ENCODE results near the gene CTDSPL.

Gene CTDSPL

DNA sequence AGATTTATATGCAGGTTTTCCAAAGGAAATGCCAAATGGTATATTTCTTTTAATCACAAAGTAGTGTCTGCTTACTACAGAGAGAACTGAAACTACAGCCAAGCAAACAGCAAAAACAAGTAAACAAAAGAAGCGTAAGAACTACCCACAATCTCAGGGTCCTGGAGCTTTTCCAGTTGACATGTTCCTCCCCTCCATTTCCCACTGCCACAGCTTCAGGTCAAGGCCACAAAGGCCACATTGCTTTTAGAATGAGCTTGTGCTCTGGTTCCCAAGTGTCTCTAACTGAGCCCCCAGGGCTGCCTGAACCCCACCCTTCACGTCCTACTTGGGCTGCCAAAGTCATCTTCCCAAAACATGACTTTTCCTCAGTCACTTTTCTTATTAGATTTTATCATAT lies 24.1 kb downstream of the CTDSPL start:
- WGBS, 2 donors (ENCODE audit: extremely low coverage in 2 of 2, insufficient read length in 2 of 2, insufficient replicate concordance in 1 of 2): no CpG with 5 or more reads among the region's 2 CpGs
- Histone ChIP-seq H2AK5ac (ENCODE audit: low read depth, low read length) (no peak overlapping the region), H2AFZ (ENCODE audit: low read length) (no peak overlapping the region), H3K27ac (replicated peaks; ENCODE audit: low read length) (no peak overlapping the region), H3K79me1 (ENCODE audit: low read depth, low read length) (peaks cover 2% of the 10 kb centered on the region), H3K14ac (ENCODE audit: low read length) (no peak overlapping the region), H3K36me3 (replicated peaks in 1 of 2; ENCODE audit: control insufficient read depth in 2 of 2, insufficient read depth in 2 of 2, low read length in 2 of 2) (no peaks in the 10 kb centered on the region), H3K4me3 (ENCODE audit: low read length in 2 of 2) (no peak overlapping the region), H3K27me3 (ENCODE audit: control insufficient read depth in 3 of 3, insufficient read depth in 3 of 3, low read depth in 1 of 3, low read length in 3 of 3) (no peaks in the 10 kb centered on the region), H2BK120ac (ENCODE audit: low read depth, low read length) (no peak overlapping the region), H3K9ac (ENCODE audit: low read depth, low read length, poor library complexity) (no peak overlapping the region), H4K91ac (ENCODE audit: low read depth, low read length, poor library complexity) (no peak overlapping the region), H2BK5ac (ENCODE audit: low read length) (no peak overlapping the region), H3K9me3 (replicated peaks in 1 of 2; ENCODE audit: control insufficient read depth in 2 of 2, insufficient read depth in 1 of 2, low read depth in 1 of 2, low read length in 2 of 2) (no peaks in the 10 kb centered on the region), H3K4me2 (ENCODE audit: insufficient read depth, low read length, poor library complexity, severe bottlenecking) (no peak overlapping the region), H2BK15ac (ENCODE audit: low read length) (no peak overlapping the region), H3K4ac (ENCODE audit: low read length) (no peak overlapping the region), H4K8ac (ENCODE audit: low read depth, low read length) (no peak overlapping the region), H3K18ac (ENCODE audit: low read length) (no peak overlapping the region), H3K23ac (ENCODE audit: low read depth, low read length, poor library complexity) (no peak overlapping the region), H3K4me1 (ENCODE audit: control insufficient read depth in 2 of 2, insufficient read depth in 1 of 2, low read depth in 1 of 2, low read length in 2 of 2) (no peaks in the 10 kb centered on the region), H2BK12ac (ENCODE audit: low read length) (no peak overlapping the region)
- DNase-seq (ENCODE audit: low spot score): no peak

DNA sequence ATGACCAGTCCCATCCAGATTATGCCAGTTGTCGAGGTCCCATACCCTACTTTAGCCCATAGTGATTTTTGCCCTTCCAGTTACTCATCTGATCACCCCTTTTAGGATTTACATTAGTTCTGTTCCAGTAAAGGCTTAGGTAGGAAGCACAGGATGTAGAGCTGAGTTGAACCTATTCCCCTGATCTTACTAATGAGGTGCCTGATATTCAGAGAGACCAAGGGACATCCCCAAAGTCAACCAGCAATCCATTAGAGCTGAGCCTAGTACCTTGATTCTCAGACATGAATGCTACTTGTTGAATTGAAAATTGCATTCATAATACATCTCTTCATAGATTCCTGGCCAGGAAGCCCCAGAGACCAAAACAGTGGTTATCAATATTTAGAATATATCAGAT lies 24.7 kb downstream of the CTDSPL start:
- no peaks in the 10 kb centered on the region for H3K4me1 ChIP-seq (ENCODE audit: control insufficient read depth in 2 of 2, insufficient read depth in 1 of 2, low read depth in 1 of 2, low read length in 2 of 2)
- H2AK5ac ChIP-seq (ENCODE audit: low read depth, low read length): no peak overlapping the region
- H3K18ac ChIP-seq (ENCODE audit: low read length): no peak overlapping the region
- H4K8ac ChIP-seq (ENCODE audit: low read depth, low read length): no peak overlapping the region
- no peak overlapping the region for H4K91ac ChIP-seq (ENCODE audit: low read depth, low read length, poor library complexity)
- H3K9ac ChIP-seq (ENCODE audit: low read depth, low read length, poor library complexity): no peak overlapping the region
- no peaks in the 10 kb centered on the region for H3K27me3 ChIP-seq (ENCODE audit: control insufficient read depth in 3 of 3, insufficient read depth in 3 of 3, low read depth in 1 of 3, low read length in 3 of 3)
- H2BK12ac ChIP-seq (ENCODE audit: low read length): no peak overlapping the region
- H3K79me1 ChIP-seq (ENCODE audit: low read depth, low read length): peaks cover 2% of the 10 kb centered on the region
- H3K23ac ChIP-seq (ENCODE audit: low read depth, low read length, poor library complexity): no peak overlapping the region
- no peak overlapping the region for H3K14ac ChIP-seq (ENCODE audit: low read length)
- H3K9me3 ChIP-seq (replicated peaks in 1 of 2; ENCODE audit: control insufficient read depth in 2 of 2, insufficient read depth in 1 of 2, low read depth in 1 of 2, low read length in 2 of 2): no peaks in the 10 kb centered on the region
- no peak overlapping the region for H2BK5ac ChIP-seq (ENCODE audit: low read length)
- H2BK120ac ChIP-seq (ENCODE audit: low read depth, low read length): no peak overlapping the region
- no peak overlapping the region for H3K4me2 ChIP-seq (ENCODE audit: insufficient read depth, low read length, poor library complexity, severe bottlenecking)
- WGBS, 2 donors (ENCODE audit: extremely low coverage in 2 of 2, insufficient read length in 2 of 2, insufficient replicate concordance in 1 of 2): no CpG with 5 or more reads among the region's 1 CpG
- no peak overlapping the region for H3K27ac ChIP-seq (replicated peaks; ENCODE audit: low read length)
- no peak overlapping the region for H2AFZ ChIP-seq (ENCODE audit: low read length)
- H3K36me3 ChIP-seq (replicated peaks in 1 of 2; ENCODE audit: control insufficient read depth in 2 of 2, insufficient read depth in 2 of 2, low read length in 2 of 2): no peaks in the 10 kb centered on the region
- no peak overlapping the region for H3K4ac ChIP-seq (ENCODE audit: low read length)
- no peak for DNase-seq (ENCODE audit: low spot score)
- H3K4me3 ChIP-seq (ENCODE audit: low read length in 2 of 2): no peak overlapping the region
- H2BK15ac ChIP-seq (ENCODE audit: low read length): no peak overlapping the region

DNA sequence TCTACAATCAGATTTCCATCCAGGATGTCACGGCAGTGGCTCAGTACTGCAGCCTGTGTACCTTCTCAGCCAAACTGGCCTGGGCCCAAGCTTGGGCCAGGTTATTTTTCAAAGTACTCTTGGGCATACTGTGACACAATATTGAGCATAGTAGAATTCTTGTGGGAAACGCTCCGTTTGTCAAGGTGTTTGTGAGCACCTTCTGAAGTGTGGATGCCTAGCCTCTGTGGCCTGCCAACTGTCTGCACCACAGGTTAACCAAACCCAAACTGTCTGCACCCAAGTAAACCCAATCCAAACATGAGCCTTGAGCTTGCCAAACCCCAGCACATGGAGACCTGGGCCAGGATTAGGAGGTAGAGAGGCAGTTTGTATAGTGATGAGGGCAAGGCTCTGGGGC lies 25.4 kb downstream of the CTDSPL start:
- Histone ChIP-seq H3K4ac (ENCODE audit: low read length) (no peak overlapping the region), H3K9ac (ENCODE audit: low read depth, low read length, poor library complexity) (no peak overlapping the region), H2AFZ (ENCODE audit: low read length) (no peak overlapping the region), H2BK15ac (ENCODE audit: low read length) (no peak overlapping the region), H3K9me3 (replicated peaks in 1 of 2; ENCODE audit: control insufficient read depth in 2 of 2, insufficient read depth in 1 of 2, low read depth in 1 of 2, low read length in 2 of 2) (no peaks in the 10 kb centered on the region), H3K27me3 (ENCODE audit: control insufficient read depth in 3 of 3, insufficient read depth in 3 of 3, low read depth in 1 of 3, low read length in 3 of 3) (no peaks in the 10 kb centered on the region), H2BK5ac (ENCODE audit: low read length) (no peak overlapping the region), H3K18ac (ENCODE audit: low read length) (no peak overlapping the region), H3K36me3 (replicated peaks in 1 of 2; ENCODE audit: control insufficient read depth in 2 of 2, insufficient read depth in 2 of 2, low read length in 2 of 2) (no peaks in the 10 kb centered on the region), H4K8ac (ENCODE audit: low read depth, low read length) (no peak overlapping the region), H3K4me3 (ENCODE audit: low read length in 2 of 2) (no peak overlapping the region), H4K91ac (ENCODE audit: low read depth, low read length, poor library complexity) (no peak overlapping the region), H3K23ac (ENCODE audit: low read depth, low read length, poor library complexity) (no peak overlapping the region), H2BK120ac (ENCODE audit: low read depth, low read length) (no peak overlapping the region), H3K14ac (ENCODE audit: low read length) (no peak overlapping the region), H2AK5ac (ENCODE audit: low read depth, low read length) (no peak overlapping the region), H2BK12ac (ENCODE audit: low read length) (no peak overlapping the region), H3K79me1 (ENCODE audit: low read depth, low read length) (peaks cover 2% of the 10 kb centered on the region), H3K27ac (replicated peaks; ENCODE audit: low read length) (no peak overlapping the region), H3K4me1 (ENCODE audit: control insufficient read depth in 2 of 2, insufficient read depth in 1 of 2, low read depth in 1 of 2, low read length in 2 of 2) (no peaks in the 10 kb centered on the region), H3K4me2 (ENCODE audit: insufficient read depth, low read length, poor library complexity, severe bottlenecking) (no peak overlapping the region)
- no peak for DNase-seq (ENCODE audit: low spot score)
- no CpG with 5 or more reads among the region's 3 CpGs for WGBS, 2 donors (ENCODE audit: extremely low coverage in 2 of 2, insufficient read length in 2 of 2, insufficient replicate concordance in 1 of 2)

DNA sequence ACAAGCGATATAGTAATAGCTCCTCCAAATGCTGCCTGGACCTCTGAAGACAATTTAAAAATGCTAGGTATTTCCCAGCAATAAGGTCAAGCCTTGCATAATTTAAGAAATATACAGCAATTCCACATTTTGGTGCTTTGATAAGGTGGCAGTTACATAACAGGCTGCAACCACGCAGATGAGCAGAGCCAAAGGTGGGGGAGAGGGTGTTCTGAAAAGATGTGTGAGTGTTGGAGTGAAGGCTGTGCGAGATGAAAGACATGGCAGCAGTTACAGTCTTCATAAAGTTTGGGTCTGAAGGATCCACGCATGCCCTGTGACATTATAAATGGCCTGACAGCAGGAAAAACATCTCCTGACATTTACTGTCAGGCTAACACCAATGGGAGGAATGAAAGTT lies 26.1 kb downstream of the CTDSPL start:
- Histone ChIP-seq H2BK120ac (ENCODE audit: low read depth, low read length) (no peak overlapping the region), H2BK5ac (ENCODE audit: low read length) (no peak overlapping the region), H2AFZ (ENCODE audit: low read length) (no peak overlapping the region), H3K4me2 (ENCODE audit: insufficient read depth, low read length, poor library complexity, severe bottlenecking) (no peak overlapping the region), H3K9ac (ENCODE audit: low read depth, low read length, poor library complexity) (no peak overlapping the region), H2AK5ac (ENCODE audit: low read depth, low read length) (no peak overlapping the region), H3K27ac (replicated peaks; ENCODE audit: low read length) (no peak overlapping the region), H4K8ac (ENCODE audit: low read depth, low read length) (no peak overlapping the region), H3K4me1 (ENCODE audit: control insufficient read depth in 2 of 2, insufficient read depth in 1 of 2, low read depth in 1 of 2, low read length in 2 of 2) (peaks cover under 1 to 3% of the 10 kb centered on the region in 2 donors), H3K4ac (ENCODE audit: low read length) (no peak overlapping the region), H2BK12ac (ENCODE audit: low read length) (no peak overlapping the region), H3K79me1 (ENCODE audit: low read depth, low read length) (peaks cover 2% of the 10 kb centered on the region), H3K23ac (ENCODE audit: low read depth, low read length, poor library complexity) (no peak overlapping the region), H3K4me3 (ENCODE audit: low read length in 2 of 2) (no peak overlapping the region), H4K91ac (ENCODE audit: low read depth, low read length, poor library complexity) (no peak overlapping the region), H3K27me3 (ENCODE audit: control insufficient read depth in 3 of 3, insufficient read depth in 3 of 3, low read depth in 1 of 3, low read length in 3 of 3) (no peaks in the 10 kb centered on the region), H3K14ac (ENCODE audit: low read length) (no peak overlapping the region), H3K9me3 (replicated peaks in 1 of 2; ENCODE audit: control insufficient read depth in 2 of 2, insufficient read depth in 1 of 2, low read depth in 1 of 2, low read length in 2 of 2) (no peaks in the 10 kb centered on the region), H2BK15ac (ENCODE audit: low read length) (no peak overlapping the region), H3K18ac (ENCODE audit: low read length) (no peak overlapping the region), H3K36me3 (replicated peaks in 1 of 2; ENCODE audit: control insufficient read depth in 2 of 2, insufficient read depth in 2 of 2, low read length in 2 of 2) (no peaks in the 10 kb centered on the region)
- no peak for DNase-seq (ENCODE audit: low spot score)
- WGBS, 2 donors (ENCODE audit: extremely low coverage in 2 of 2, insufficient read length in 2 of 2, insufficient replicate concordance in 1 of 2): no CpG with 5 or more reads among the region's 4 CpGs

Measured in neuronal stem cell (in vitro differentiated cells).